GM12872 (cell line): ENCODE results near the gene TRIO.

Source experiments
- CTCF ChIP-seq: IDR thresholded peaks from 3 replicates; pipeline ENCODE4 v1.5.1; 2011; ENCODE audit warnings: low read depth, mild to moderate bottlenecking, low read length, moderate library complexity; ENCODE audit not compliant: insufficient read depth

The TRIO gene

DNA sequence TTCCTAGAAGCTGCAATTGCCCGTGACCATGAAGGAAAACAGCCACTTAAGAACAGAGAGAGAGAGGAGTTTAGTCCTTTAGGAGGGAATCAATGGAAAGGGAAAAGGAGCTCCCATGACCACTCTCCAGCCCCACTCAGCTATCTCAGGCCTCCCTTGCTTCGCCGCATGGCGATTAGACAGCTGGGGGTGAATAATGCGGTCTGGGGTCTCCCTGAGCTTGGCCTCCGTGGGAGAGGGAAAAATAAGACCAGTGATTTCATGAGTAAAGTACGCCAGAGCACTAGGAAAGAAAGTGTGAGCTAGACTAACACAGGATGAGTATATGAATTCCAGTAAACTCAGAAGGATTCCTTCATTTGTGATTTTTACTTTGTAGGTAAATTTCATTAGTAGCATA is 180.3 kb downstream of the TRIO start:
- no peak for TF ChIP-seq CTCF

DNA sequence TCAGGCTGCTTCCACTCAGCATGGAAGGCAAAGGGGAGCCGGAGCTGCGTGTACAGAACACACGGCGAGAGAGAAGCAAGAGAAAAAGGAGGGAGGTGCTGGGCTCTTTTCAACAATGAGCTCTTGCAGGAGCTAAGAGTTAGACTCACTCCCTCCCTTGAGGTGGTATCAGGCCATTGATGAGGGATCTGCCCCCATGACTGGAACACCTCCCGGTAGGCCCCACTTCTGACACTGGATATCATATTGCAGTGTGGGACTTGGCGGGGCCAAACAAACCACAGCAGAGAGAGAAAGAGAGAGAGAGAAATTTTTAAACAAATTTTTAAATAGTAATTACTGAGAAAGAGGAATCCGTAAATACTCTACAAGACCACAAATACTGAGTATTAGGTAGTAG is 182.2 kb downstream of the TRIO start:
- TF ChIP-seq CTCF, result no peak

- peak; percentile 45 for TF ChIP-seq CTCF
Observed at GRCh38 chr5:14326035-14326903, 183.1 kb downstream of the TRIO start.

- TF ChIP-seq CTCF, result no peak
Observed at GRCh38 chr5:14327624-14328023, 184.5 kb downstream of the TRIO start.

DNA sequence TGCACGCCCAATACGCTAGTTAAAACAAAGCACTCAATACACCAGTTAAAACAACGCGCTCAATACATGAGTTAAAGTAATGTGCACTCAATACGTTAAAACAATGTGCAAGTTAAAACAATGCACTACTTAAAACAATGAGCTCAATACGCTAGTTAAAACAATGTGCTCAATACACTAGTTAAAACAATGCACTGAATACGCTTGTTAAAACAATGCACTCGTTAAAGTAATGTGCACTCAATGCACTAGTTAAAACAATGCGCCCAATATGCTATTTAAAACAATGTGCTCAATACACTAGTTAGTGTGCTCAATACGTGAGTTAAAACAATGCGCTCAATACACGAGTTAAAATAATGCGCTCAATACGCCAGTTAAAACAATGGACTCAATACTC is 185.0 kb downstream of the TRIO start:
- TF ChIP-seq CTCF, result no peak

- TF ChIP-seq CTCF, result no peak
Observed at GRCh38 chr5:14330291-14330690, 187.1 kb downstream of the TRIO start.

- no peak for TF ChIP-seq CTCF
Observed at GRCh38 chr5:14330729-14331385, 187.7 kb downstream of the TRIO start.
